ENCODE data around the gene KDF1. TPM values are rescaled to one million over a fixed set of nuclear protein-coding genes. Genes with fewer than 3 reads are reported as not detected.

The KDF1 gene
- total RNA-seq, 4 donors from 2014 or later = 13.2 to 40.1 (median 31.8) TPM

GRCh38 chr1:26945728-26946127, 14.5 kb downstream of the KDF1 start:
- peak in 2 of 3 donors; percentile 83 to 89 for DNase-seq
- Histone ChIP-seq H3K4me1 (peaks cover 0 to 19% (median 1%) of the 10 kb centered on the region in 4 donors), H3K27ac (peak overlapping the region in 2 of 4 donors; percentile 64 to 74), H3K4me3 (no peak overlapping the region), H3K36me3 (peaks cover 0 to 59% (median 3%) of the 10 kb centered on the region in 3 donors), H3K27me3 (no peaks in the 10 kb centered on the region), H3K9me3 (no peaks in the 10 kb centered on the region)
- TF ChIP-seq, protein P1, sequence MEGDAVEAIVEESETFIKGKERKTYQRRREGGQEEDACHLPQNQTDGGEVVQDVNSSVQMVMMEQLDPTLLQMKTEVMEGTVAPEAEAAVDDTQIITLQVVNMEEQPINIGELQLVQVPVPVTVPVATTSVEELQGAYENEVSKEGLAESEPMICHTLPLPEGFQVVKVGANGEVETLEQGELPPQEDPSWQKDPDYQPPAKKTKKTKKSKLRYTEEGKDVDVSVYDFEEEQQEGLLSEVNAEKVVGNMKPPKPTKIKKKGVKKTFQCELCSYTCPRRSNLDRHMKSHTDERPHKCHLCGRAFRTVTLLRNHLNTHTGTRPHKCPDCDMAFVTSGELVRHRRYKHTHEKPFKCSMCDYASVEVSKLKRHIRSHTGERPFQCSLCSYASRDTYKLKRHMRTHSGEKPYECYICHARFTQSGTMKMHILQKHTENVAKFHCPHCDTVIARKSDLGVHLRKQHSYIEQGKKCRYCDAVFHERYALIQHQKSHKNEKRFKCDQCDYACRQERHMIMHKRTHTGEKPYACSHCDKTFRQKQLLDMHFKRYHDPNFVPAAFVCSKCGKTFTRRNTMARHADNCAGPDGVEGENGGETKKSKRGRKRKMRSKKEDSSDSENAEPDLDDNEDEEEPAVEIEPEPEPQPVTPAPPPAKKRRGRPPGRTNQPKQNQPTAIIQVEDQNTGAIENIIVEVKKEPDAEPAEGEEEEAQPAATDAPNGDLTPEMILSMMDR (IDR thresholded peaks at IDR 0.05) = peak in 3 of 6 experiments; percentile 40 to 56 (median 49)
- no peak for TF ChIP-seq POLR2A (IDR thresholded peaks at IDR 0.05)

DNA sequence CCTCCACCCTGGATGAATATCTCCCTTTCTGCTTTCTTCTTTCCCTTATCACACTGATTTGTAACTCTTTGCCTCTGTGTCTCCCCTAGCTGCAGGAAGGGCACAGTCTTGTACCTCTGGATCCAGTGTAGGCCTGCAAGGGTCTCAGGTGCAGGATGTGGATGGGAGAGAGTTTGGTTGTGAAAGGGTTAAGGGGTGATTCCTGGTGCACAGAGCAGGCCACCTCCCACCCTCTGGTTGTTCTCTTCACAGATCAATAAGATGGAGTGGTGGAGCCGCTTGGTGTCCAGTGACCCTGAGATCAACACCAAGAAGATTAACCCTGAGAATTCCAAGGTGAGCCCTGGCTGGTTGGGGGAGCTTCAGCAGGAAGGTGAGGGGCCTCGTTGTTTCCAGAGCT, 15.1 kb downstream of the KDF1 start:
- Histone ChIP-seq H3K36me3 (peaks cover 0 to 59% (median 3%) of the 10 kb centered on the region in 3 donors), H3K27ac (peak overlapping the region in 1 of 4 donors; percentile 74)
- no peak for DNase-seq

GRCh38 chr1:26942656-26943055, 17.6 kb downstream of the KDF1 start:
- Histone ChIP-seq H3K4me1 (peaks cover 0 to 14% (median 1%) of the 10 kb centered on the region in 4 donors), H3K4me3 (no peak overlapping the region), H3K36me3 (peaks cover 0 to 72% (median 3%) of the 10 kb centered on the region in 3 donors), H3K27me3 (no peaks in the 10 kb centered on the region), H3K9me3 (no peaks in the 10 kb centered on the region), H3K27ac (no peak overlapping the region)
- TF ChIP-seq POLR2A (IDR thresholded peaks at IDR 0.05) = no peak
- no peak for DNase-seq

More for the DNA sequence above, 15.1 kb downstream of the KDF1 start:
- Histone ChIP-seq H3K4me1 (peaks cover 0 to 18% (median 1%) of the 10 kb centered on the region in 4 donors), H3K9me3 (no peaks in the 10 kb centered on the region), H3K4me3 (no peak overlapping the region), H3K27me3 (no peaks in the 10 kb centered on the region)
- no peak for TF ChIP-seq POLR2A (IDR thresholded peaks at IDR 0.05)
- TF ChIP-seq, protein P1 (IDR thresholded peaks at IDR 0.05) = no peak

DNA sequence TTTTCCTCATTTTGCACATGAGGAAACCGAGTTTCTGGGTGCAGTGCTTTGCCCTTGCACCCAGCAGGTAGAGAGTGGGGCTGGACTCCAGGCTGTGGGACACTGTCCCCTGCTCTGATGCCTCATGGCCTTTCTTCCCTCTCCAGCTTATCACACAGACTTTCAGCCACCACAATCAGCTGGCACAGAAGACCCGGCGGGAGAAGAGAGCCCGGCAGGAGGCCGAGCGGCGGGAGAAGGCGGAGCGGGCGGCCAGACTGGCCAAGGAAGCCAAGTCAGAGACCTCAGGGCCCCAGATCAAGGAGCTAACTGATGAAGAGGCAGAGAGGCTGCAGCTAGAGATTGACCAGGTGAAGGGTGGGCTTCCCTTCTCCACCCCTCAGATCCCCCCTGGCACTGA, 19.0 kb downstream of the KDF1 start:
- Histone ChIP-seq H3K36me3 (peaks cover 0 to 79% (median 3%) of the 10 kb centered on the region in 3 donors), H3K27ac (no peak overlapping the region)

GRCh38 chr1:26938659-26939025, 21.6 kb downstream of the KDF1 start:
- Histone ChIP-seq H3K36me3 (peaks cover 0 to 66% (median 3%) of the 10 kb centered on the region in 3 donors), H3K4me3 (no peak overlapping the region), H3K27ac (no peak overlapping the region), H3K9me3 (no peaks in the 10 kb centered on the region), H3K27me3 (no peaks in the 10 kb centered on the region), H3K4me1 (no peaks in the 10 kb centered on the region)
- no peak for DNase-seq
- TF ChIP-seq, protein P1 (IDR thresholded peaks at IDR 0.05) = no peak
- TF ChIP-seq POLR2A (IDR thresholded peaks at IDR 0.05) = no peak

More for the DNA sequence above, 19.0 kb downstream of the KDF1 start:
- no peak for DNase-seq
- H3K4me3 ChIP-seq = no peak overlapping the region
- TF ChIP-seq, protein P1 (IDR thresholded peaks at IDR 0.05) = no peak
- TF ChIP-seq POLR2A (IDR thresholded peaks at IDR 0.05) = no peak
- H3K4me1 ChIP-seq = peaks cover 0 to 5% (median 1%) of the 10 kb centered on the region in 4 donors
- no peaks in the 10 kb centered on the region for H3K27me3 ChIP-seq
- H3K9me3 ChIP-seq = no peaks in the 10 kb centered on the region

GRCh38 chr1:26938004-26938658, 22.1 kb downstream of the KDF1 start:
- H3K27me3 ChIP-seq = no peaks in the 10 kb centered on the region
- no peak for TF ChIP-seq POLR2A (IDR thresholded peaks at IDR 0.05)
- TF ChIP-seq, protein P1 (IDR thresholded peaks at IDR 0.05) = no peak
- no peak for DNase-seq
- H3K4me3 ChIP-seq = no peak overlapping the region
- H3K36me3 ChIP-seq = peaks cover 0 to 65% (median 3%) of the 10 kb centered on the region in 3 donors
- no peaks in the 10 kb centered on the region for H3K4me1 ChIP-seq
- no peaks in the 10 kb centered on the region for H3K9me3 ChIP-seq
- no peak overlapping the region for H3K27ac ChIP-seq
